Body of pancreas (tissue), 4 donors: ENCODE results near the gene EIF4ENIF1. TPM values are rescaled to one million over a fixed set of nuclear protein-coding genes. Genes with fewer than 3 reads are reported as not detected.
"Not testable (repeated sequence)": the region's sequence is repeated elsewhere in the genome, so short reads cannot be mapped to it uniquely, and the experiment has no call there.

Experiments used
- ATAC-seq: fragments of 150-250 bp; one replicate; pipeline ENCODE4 v1.9.1; 2016
- DNase-seq, 4 donors: peaks; one replicate each; pipeline ENCODE4 v3.0.0-alpha.2; 2019
- H3K27ac ChIP-seq, 4 donors: fragments of 200-600 bp; sonication (generic); 1 replicate in 3 of 4; 2 replicates in 1 of 4; pipeline versions ENCODE4 v1.5.1 to v1.6.1; 2016 to 2019; ENCODE audit warnings: mild to moderate bottlenecking in 1 of 4, mixed read lengths in 1 of 4, moderate library complexity in 1 of 4
- H3K27me3 ChIP-seq, 2 donors: fragments of 200-600 bp; sonication (generic); one replicate each; pipeline ENCODE4 v1.6.0; 2016; ENCODE audit warnings: mild to moderate bottlenecking in 1 of 2
- H3K36me3 ChIP-seq, 2 donors: fragments of 200-600 bp; sonication (generic); replicated peaks in 1 of 2; 2 replicates each; pipeline ENCODE4 v1.5.1; 2016; ENCODE audit warnings: low read depth in 2 of 2; ENCODE audit not compliant: insufficient read depth in 1 of 2
- H3K4me1 ChIP-seq: fragments of 200-600 bp; sonication (generic); one replicate; pipeline ENCODE4 v1.6.0; 2016
- H3K4me3 ChIP-seq, 2 donors: fragments of 200-600 bp; sonication (generic); 1 replicate in 1 of 2; 2 replicates in 1 of 2; pipeline ENCODE4 v1.5.1; 2016 to 2019
- H3K9me3 ChIP-seq, 3 donors: fragments of 200-600 bp; sonication (generic); 1 replicate in 2 of 3; 2 replicates in 1 of 3; pipeline ENCODE4 v1.5.1; 2016
- POLR2A ChIP-seq, 3 donors: fragments of 450-650 bp; IDR thresholded peaks; one replicate each; pipeline ENCODE4 v1.6.1; 2016; ENCODE audit warnings: antibody characterized with exemption in 3 of 3, mild to moderate bottlenecking in 2 of 3
- WGBS, 2 donors: methylation state at CpG; one replicate each; pipeline ENCODE4 v1.1.5; 2017; 5-methylcytosine and 5-hydroxymethylcytosine counted together
- intact Hi-C: fragments of 100-400 bp; cut with DNase I; formaldehyde crosslinking; loops from one replicate; pipeline ENCODE4 v1.15.1; 2023
- total RNA-seq, 2 donors: library from RNA; depleted of rRNA; stranded (reverse); fragments of >200 nt; gene quantifications; one replicate each; pipeline ENCODE4 v1.1.0, GENCODE V29; 2016
- TF ChIP-seq, protein P1 (sequence below), 7 experiments: fragments of 450-650 bp in 4 of 7; fragments of 200-600 bp in 3 of 7; sonication (generic) in 3 of 7; IDR thresholded peaks; one replicate each; pipeline ENCODE4 v1.5.1; 2016 to 2019; ENCODE audit warnings: antibody characterized with exemption in 7 of 7

EIF4ENIF1 gene
- total RNA-seq, 2 donors from 2014 or later: 7.5 to 10.9 TPM

DNA sequence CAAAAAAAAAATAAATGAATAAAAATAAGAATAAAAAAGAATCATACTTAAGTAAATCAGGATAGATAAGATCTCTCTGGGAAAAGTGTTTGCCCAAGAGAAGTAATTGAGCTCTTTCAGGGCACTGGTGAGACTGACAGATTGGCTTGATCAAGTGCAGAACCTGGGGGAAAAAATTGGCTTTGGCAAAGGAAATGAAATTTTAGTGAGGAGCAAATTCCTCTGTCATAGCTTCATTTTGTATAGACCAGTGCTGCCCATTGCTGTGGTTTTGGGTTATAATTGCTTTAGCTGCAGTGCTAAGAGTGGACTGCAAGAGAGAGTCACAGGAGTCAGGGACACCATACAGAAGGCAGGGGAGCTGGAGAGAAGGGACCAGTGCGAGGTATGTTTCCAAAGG, 42.4 kb upstream of the EIF4ENIF1 start:
- DNase-seq: no peak
- Histone ChIP-seq H3K27me3 (no peaks in the 10 kb centered on the region), H3K36me3 (no peaks in the 10 kb centered on the region), H3K27ac (no peak overlapping the region), H3K9me3 (no peaks in the 10 kb centered on the region), H3K4me1 (peaks cover 14% of the 10 kb centered on the region), H3K4me3 (no peak overlapping the region)
- 94 to 100% methylated on average over 1 of the region's 1 CpG for WGBS, 2 donors
- ATAC-seq: no peak
- intact Hi-C loops: no loop called here
- TF ChIP-seq, protein P1, sequence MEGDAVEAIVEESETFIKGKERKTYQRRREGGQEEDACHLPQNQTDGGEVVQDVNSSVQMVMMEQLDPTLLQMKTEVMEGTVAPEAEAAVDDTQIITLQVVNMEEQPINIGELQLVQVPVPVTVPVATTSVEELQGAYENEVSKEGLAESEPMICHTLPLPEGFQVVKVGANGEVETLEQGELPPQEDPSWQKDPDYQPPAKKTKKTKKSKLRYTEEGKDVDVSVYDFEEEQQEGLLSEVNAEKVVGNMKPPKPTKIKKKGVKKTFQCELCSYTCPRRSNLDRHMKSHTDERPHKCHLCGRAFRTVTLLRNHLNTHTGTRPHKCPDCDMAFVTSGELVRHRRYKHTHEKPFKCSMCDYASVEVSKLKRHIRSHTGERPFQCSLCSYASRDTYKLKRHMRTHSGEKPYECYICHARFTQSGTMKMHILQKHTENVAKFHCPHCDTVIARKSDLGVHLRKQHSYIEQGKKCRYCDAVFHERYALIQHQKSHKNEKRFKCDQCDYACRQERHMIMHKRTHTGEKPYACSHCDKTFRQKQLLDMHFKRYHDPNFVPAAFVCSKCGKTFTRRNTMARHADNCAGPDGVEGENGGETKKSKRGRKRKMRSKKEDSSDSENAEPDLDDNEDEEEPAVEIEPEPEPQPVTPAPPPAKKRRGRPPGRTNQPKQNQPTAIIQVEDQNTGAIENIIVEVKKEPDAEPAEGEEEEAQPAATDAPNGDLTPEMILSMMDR (IDR thresholded peaks at IDR 0.05): no peak
- TF ChIP-seq POLR2A (IDR thresholded peaks at IDR 0.05): no peak

DNA sequence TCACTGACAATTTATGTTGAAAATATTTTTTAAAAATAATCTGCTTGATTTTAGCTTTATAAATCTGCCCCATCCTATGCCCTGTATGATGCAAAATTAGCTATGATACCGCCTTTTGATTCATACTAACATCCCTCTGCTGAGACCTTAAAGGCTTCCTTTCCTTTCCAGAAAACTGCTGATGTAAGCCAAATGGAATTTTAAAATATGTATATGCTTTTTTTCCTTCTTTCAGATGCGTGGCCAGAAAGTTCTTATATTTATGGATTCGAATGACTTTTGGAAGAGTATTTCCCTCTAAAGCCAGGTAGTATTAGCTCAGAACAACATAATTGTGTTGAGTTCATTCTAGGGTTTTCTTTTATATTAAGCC, 41.2 kb upstream of the EIF4ENIF1 start:
- intact Hi-C loops: no loop called here
- Histone ChIP-seq H3K4me1 (peaks cover 14% of the 10 kb centered on the region), H3K27ac (peak overlapping the region in 3 of 4 donors; percentile 55 to 73 (median 61)), H3K4me3 (no peak overlapping the region), H3K36me3 (no peaks in the 10 kb centered on the region), H3K27me3 (no peaks in the 10 kb centered on the region), H3K9me3 (no peaks in the 10 kb centered on the region)
- DNase-seq (no peak), ATAC-seq (no peak)
- TF ChIP-seq, protein P1 (IDR thresholded peaks at IDR 0.05): no peak
- TF ChIP-seq POLR2A (IDR thresholded peaks at IDR 0.05): no peak
- WGBS, 2 donors: 64 to 74% methylated on average over 3 of the region's 3 CpGs

DNA sequence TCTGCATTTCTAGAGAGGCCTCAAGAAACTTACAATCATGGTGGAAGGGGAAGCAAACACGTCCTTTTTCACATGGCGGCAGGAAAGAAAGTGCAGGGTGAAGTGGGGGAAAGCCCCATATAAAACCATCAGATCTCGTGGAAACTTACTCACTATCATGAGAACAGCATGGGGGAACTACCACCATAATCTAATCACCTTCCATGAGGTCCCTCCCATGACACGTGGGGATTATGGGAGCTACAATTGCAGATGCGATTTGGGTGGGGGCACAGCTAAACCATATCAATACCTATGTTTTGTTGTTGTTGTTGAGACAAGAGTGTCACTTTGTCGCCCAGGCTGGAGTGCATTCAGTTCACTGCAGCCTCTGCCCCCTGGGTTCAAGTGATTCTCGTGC, 36.6 kb upstream of the EIF4ENIF1 start:
- 85 to 92% methylated on average over 7 of the region's 7 CpGs for WGBS, 2 donors
- DNase-seq: no peak

DNA sequence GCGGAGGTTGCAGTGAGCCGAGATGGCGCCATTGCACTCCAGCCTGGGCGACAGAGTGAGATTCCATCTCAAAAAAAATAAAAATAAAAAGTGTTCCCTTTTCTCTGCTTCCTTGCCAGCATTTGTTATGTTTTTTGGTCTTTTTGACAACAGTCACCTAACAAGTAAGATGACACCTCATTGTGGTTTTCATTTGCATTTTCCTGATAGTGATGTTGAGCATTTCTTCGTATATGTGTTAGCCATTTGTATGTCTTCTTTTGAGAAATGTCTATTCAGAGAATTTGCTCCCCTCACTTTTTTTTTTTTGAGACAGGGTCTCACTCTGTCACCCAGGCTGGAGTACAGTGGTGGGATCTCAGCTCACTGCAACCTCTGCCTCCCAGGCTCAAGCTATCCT, 34.5 kb upstream of the EIF4ENIF1 start:
- DNase-seq, H3K27ac ChIP-seq, intact Hi-C loops, H3K4me1 ChIP-seq, H3K36me3 ChIP-seq, H3K9me3 ChIP-seq, H3K4me3 ChIP-seq, H3K27me3 ChIP-seq, ATAC-seq: not testable (repeated sequence)
- WGBS, 2 donors: 82 to 96% methylated on average over 5 of the region's 5 CpGs

More for the DNA sequence above, 36.6 kb upstream of the EIF4ENIF1 start:
- H3K27me3 ChIP-seq: no peaks in the 10 kb centered on the region
- TF ChIP-seq, protein P1 (IDR thresholded peaks at IDR 0.05): no peak
- no peak for TF ChIP-seq POLR2A (IDR thresholded peaks at IDR 0.05)
- no peaks in the 10 kb centered on the region for H3K36me3 ChIP-seq
- peaks cover 12% of the 10 kb centered on the region for H3K4me1 ChIP-seq
- no peak overlapping the region for H3K27ac ChIP-seq
- no peaks in the 10 kb centered on the region for H3K9me3 ChIP-seq
- H3K4me3 ChIP-seq: no peak overlapping the region
- no peak for ATAC-seq
- intact Hi-C loops: no loop called here

DNA sequence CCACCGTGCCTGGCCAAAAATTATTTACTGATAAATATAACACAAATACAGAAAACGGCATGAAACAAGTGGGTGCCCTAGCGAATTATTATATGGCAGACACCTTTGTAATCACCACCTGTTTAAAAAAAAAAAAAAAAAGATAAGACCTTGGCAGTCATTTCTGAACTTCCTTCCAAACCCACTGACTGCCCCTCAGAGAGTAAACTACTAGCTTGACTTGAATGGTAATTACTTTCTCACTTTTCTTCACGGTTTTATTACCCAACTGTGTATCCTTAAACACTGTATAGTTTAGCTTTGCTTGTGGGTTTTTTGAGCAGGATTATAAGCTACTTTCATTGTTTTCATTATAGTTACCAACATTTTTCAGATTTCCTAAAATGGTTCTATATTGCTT, 30.4 kb upstream of the EIF4ENIF1 start:
- WGBS, 2 donors: 26 to 29% methylated on average over 4 of the region's 4 CpGs

More for the DNA sequence above, 30.4 kb upstream of the EIF4ENIF1 start:
- DNase-seq (no peak), ATAC-seq (no peak)
- no peaks in the 10 kb centered on the region for H3K36me3 ChIP-seq
- no peak overlapping the region for H3K27ac ChIP-seq
- intact Hi-C loops: no loop called here
- H3K4me3 ChIP-seq: no peak overlapping the region
- H3K9me3 ChIP-seq: no peaks in the 10 kb centered on the region
- no peaks in the 10 kb centered on the region for H3K4me1 ChIP-seq
- H3K27me3 ChIP-seq: no peaks in the 10 kb centered on the region
- TF ChIP-seq, protein P1 (IDR thresholded peaks at IDR 0.05): no peak
- no peak for TF ChIP-seq POLR2A (IDR thresholded peaks at IDR 0.05)
